Muscle layer of duodenum (tissue), 2 donors: Measurements from ENCODE around the gene RSRC2.
A peak's percentile ranks its signal among the peaks of the same experiment; 100 is the strongest.

Source experiments
- H3K27ac ChIP-seq: one replicate; pipeline ENCODE4 v1.7.0; 2013; ENCODE audit warnings: mild to moderate bottlenecking, low read length
- H3K27me3 ChIP-seq: one replicate; pipeline ENCODE4 v1.7.0; 2013; ENCODE audit warnings: low read depth, mild to moderate bottlenecking, control low read depth, low read length
- H3K36me3 ChIP-seq, 2 donors: one replicate each; pipeline ENCODE4 v1.7.0; 2013; ENCODE audit warnings: low read length in 2 of 2, control low read depth in 1 of 2, mild to moderate bottlenecking in 1 of 2; ENCODE audit not compliant: insufficient read depth in 2 of 2, control insufficient read depth in 1 of 2
- H3K4me1 ChIP-seq, 2 donors: one replicate each; pipeline ENCODE4 v1.7.0; 2013; ENCODE audit warnings: low read length in 2 of 2, mild to moderate bottlenecking in 2 of 2, control low read depth in 1 of 2, moderate library complexity in 1 of 2; ENCODE audit not compliant: insufficient read depth in 2 of 2, control insufficient read depth in 1 of 2
- H3K4me3 ChIP-seq, 2 donors: one replicate each; pipeline ENCODE4 v1.7.0; 2013; ENCODE audit warnings: low read length in 2 of 2, low read depth in 1 of 2, mild to moderate bottlenecking in 1 of 2
- H3K9me3 ChIP-seq, 2 donors: one replicate each; pipeline ENCODE4 v1.7.0; 2013; ENCODE audit warnings: low read length in 2 of 2, control low read depth in 1 of 2, mild to moderate bottlenecking in 1 of 2; ENCODE audit not compliant: control insufficient read depth in 1 of 2
- donor health status: healthy.

Gene RSRC2

DNA sequence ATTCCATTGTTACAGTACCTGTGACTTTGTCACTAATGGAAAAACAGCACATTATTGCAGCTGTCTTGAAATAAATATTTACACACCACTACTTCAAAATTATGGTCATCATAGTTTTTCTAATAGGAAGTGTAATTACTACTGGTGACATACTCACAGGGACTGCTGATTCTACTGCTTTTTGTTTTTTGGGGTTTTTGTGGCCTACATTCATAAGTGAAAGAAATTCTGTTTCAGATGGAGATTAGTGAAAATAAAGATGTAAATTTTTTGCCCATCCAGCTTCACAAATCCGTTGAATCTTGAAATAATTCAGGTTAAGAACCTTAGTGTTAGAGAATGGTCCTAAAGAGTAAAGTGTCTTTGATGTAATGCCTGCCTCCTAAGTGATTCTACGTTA is 17.8 kb upstream of the RSRC2 start:
- Histone ChIP-seq H3K9me3 (no peaks in the 10 kb centered on the region), H3K27me3 (no peaks in the 10 kb centered on the region), H3K36me3 (peaks cover 0 to under 1% of the 10 kb centered on the region in 2 donors), H3K4me3 (no peak overlapping the region), H3K27ac (no peak overlapping the region), H3K4me1 (no peaks in the 10 kb centered on the region)

DNA sequence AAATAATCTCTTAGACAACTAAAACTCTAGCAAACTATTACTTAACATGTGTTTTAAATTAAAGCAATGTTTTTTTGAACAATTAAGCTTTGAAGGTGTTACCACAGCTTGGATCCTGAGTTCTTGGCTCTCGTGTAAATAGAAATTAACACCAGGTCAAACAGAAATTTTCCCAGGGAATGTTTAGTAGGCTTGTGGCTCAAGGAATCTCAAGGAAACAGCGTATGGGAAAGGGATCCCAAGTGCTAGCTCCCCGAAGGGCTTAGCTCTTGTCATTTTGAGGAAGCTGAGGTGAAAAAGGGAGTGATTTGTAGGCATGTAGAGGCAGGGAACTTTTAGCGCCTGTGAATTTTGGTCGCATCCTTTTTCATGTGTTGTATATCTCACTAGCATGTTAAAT is 11.8 kb upstream of the RSRC2 start:
- Histone ChIP-seq H3K27ac (no peak overlapping the region), H3K9me3 (no peaks in the 10 kb centered on the region), H3K36me3 (peaks cover 0 to 6% of the 10 kb centered on the region in 2 donors), H3K4me1 (no peaks in the 10 kb centered on the region), H3K27me3 (no peaks in the 10 kb centered on the region), H3K4me3 (no peak overlapping the region)

DNA sequence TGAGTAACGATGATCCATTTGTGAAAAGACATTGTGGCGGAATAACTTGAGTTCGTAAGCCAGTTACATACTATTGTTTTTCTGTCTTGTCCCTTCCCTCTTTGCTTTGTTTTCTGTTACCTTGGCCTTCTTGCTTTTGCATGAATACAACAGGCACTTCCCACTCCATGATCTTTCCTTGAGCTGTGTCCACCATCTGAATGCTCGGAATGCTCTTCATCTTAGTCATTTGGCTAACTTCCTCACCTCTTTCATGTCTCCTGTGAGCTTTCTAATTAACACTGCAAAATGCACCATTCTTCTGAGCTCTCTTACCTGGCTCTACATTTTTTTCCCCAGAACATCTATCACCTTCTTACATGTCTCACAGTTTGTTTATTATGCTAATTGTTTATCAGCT is 10.3 kb upstream of the RSRC2 start:
- no peaks in the 10 kb centered on the region for H3K9me3 ChIP-seq
- no peaks in the 10 kb centered on the region for H3K4me1 ChIP-seq
- no peak overlapping the region for H3K4me3 ChIP-seq
- peaks cover 0 to 6% of the 10 kb centered on the region in 2 donors for H3K36me3 ChIP-seq
- H3K27me3 ChIP-seq = no peaks in the 10 kb centered on the region
- no peak overlapping the region for H3K27ac ChIP-seq

DNA sequence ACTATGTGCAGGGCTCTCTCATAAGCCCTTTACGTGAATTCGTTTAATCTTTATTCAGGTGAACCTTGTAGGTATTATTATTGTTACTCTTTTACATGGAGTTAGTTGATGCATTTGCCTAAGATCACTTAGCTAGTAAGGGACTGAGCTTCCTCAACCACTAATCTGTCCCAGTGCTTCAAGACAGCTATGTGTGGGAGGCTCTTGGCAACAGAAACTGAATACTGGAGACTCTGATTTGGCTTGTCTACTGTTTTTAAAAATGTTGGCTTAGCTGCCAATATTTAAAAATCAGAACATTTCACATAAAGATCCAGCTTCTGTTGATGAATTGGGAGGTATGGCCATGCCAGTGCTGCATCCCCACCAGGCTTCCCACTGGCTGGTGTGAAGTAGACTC is 7.1 kb upstream of the RSRC2 start:
- Histone ChIP-seq H3K4me1 (no peaks in the 10 kb centered on the region), H3K27me3 (no peaks in the 10 kb centered on the region), H3K27ac (no peak overlapping the region), H3K4me3 (no peak overlapping the region), H3K36me3 (peaks cover 0 to 9% of the 10 kb centered on the region in 2 donors), H3K9me3 (no peaks in the 10 kb centered on the region)

DNA sequence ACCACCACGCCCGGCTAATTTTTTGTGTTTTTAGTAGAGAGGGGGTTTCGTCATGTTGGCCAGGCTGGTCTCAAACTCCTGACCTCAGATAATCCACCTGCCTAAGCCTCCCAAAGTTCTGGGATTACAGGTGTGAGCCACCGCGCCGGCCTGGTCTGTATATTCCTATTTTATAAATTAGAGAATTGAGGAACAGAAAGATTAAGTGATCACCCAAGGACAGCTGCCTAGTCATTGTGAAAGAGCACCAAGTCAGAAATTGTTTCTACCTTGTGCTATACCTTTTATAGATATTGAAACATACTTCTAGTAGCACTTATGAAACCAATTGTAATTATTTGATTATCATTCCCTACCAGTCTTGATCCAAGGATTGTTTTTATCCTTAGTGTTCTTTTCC is 2.3 kb upstream of the RSRC2 start:
- peaks cover 8 to 20% of the 10 kb centered on the region in 2 donors for H3K4me1 ChIP-seq
- H3K9me3 ChIP-seq = no peaks in the 10 kb centered on the region
- peaks cover 4 to 12% of the 10 kb centered on the region in 2 donors for H3K36me3 ChIP-seq
- H3K4me3 ChIP-seq = no peak overlapping the region
- no peak overlapping the region for H3K27ac ChIP-seq
- no peaks in the 10 kb centered on the region for H3K27me3 ChIP-seq

DNA sequence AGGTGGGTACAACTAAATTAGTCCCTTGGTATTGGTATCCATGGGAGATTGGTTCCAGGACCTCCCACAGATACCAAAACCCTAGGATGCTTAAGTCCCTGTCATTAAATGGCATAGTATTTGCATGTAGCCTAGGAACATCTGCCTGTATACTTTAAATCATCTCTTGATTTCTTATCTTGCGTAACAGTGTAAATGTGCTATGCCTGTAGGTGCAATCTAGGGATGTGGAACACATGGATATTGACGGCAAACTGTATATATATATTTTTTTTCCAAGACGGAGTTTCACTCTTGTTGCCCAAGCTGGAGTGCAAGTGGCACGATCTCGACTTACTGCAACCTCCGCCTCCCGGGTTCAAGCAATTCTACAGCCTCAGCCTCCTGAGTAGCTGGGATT is 1.8 kb upstream of the RSRC2 start:
- Histone ChIP-seq H3K36me3 (peaks cover 4 to 12% of the 10 kb centered on the region in 2 donors), H3K9me3 (no peaks in the 10 kb centered on the region), H3K27ac (no peak overlapping the region), H3K27me3 (no peaks in the 10 kb centered on the region), H3K4me3 (no peak overlapping the region), H3K4me1 (peaks cover 8 to 25% of the 10 kb centered on the region in 2 donors)

DNA sequence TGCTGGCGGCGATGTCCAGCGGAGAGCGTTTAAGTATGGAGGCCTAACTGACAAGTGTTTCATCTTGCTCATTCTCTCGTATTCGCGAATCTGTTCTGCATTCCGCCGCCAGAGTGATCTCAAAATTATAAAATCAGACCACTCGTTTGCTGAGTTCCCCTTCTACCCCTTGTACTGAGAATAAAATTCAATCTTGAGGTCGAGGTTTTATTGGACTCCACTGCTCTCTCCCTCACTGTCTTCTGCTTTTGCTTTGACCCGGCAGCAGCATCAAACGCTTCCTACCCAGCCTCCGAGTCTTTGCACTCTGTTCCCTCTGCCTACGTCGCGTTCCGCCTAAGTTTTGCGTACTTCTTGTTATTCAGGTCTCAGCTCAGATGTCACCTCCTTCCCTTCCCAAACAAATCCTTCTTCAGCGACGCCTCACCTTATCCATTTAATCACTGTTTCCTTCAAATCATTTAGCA is 775 bp upstream of the RSRC2 start:
- H3K36me3 ChIP-seq = peaks cover 4 to 12% of the 10 kb centered on the region in 2 donors
- no peaks in the 10 kb centered on the region for H3K9me3 ChIP-seq
- H3K27ac ChIP-seq = peak overlapping the region; percentile 17
- H3K4me1 ChIP-seq = peaks cover 8 to 35% of the 10 kb centered on the region in 2 donors
- no peaks in the 10 kb centered on the region for H3K27me3 ChIP-seq
- H3K4me3 ChIP-seq = peak overlapping the region; percentile 87 to 91

DNA sequence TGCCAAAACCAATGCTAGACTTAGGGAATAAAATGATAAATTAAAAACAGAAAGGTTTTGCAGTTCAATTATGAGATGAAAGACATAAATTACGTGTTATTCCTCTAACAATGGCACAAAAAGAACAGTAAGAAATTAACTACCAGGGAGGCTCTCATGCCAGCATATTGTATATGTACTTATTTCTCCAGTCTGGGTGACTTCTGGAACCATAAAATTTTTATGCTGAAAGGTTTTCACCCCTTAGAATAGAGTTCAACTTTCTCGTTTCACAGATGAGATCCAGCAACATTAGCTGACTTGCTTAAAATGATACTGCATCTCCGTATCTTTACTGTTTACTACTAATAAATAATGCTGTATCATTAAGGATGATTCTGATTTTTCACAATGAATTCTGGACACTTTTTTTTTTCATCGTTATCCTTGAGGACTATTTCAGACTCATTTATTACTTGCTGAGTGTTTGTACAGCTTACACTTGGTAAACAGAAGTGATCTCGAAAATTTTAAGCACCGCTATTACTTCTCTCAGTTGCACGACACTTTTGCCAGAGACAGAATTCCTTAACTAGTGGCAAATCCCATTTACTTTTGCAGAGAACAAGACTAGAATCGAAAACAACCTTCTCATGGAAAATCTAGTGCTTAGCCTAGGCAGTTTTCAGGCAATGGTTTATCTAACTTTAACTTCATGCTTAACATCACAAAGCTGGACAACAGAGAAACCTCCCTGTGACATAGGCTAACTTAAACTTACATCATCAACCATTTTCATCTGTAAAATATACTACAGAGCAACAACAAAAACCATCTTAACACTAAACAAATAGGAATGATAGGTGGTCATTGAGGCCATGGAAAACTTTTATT is 2.7 kb downstream of the RSRC2 start:
- peaks cover 8 to 47% of the 10 kb centered on the region in 2 donors for H3K4me1 ChIP-seq
- peak overlapping the region; percentile 28 for H3K27ac ChIP-seq
- peaks cover 36 to 37% of the 10 kb centered on the region in 2 donors for H3K36me3 ChIP-seq
- no peaks in the 10 kb centered on the region for H3K9me3 ChIP-seq
- H3K4me3 ChIP-seq = peak overlapping the region; percentile 56 to 87
- H3K27me3 ChIP-seq = no peaks in the 10 kb centered on the region

DNA sequence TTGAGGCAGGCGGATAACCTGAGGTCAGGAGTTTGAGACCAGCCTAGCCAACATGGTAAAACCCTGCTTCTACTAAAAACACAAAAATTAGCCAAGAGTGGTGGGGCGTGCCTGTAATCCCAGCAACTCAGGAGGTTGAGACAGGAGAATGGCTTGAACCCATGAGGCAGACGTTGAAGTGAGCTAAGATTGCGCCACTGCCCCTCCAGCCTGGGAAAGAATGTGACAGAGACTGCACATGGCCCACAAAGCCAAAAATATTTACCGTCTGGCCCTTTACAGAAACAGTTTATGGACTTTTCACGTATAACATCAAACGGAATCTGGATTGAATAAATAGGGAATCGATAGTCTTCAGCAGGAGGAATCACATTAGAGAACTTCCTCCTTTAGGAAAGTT is 3.5 kb downstream of the RSRC2 start:
- Histone ChIP-seq H3K9me3 (no peaks in the 10 kb centered on the region), H3K4me1 (peaks cover 8 to 45% of the 10 kb centered on the region in 2 donors), H3K4me3 (peak overlapping the region; percentile 56 to 87), H3K27ac (no peak overlapping the region), H3K27me3 (no peaks in the 10 kb centered on the region), H3K36me3 (peaks cover 43 to 45% of the 10 kb centered on the region in 2 donors)

DNA sequence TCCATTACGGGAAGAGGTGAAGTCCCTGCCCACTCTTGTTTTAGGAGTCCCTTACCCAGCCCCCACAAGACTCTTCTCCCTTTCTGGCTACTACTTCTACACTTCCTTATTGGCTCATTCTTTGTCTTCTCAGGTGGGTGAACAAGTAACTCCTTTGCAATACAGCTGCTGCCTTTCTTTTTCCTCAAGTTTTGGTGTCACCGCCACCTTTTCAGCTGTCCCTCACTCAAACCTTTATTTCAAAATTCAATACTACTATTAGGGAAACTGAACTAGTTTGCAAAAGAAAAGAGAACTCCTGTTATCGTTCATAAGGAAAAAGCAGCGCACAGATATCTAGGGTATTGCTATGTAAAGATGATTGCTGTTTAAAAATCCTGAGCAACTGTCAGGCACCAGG is 6.1 kb downstream of the RSRC2 start:
- no peaks in the 10 kb centered on the region for H3K27me3 ChIP-seq
- no peak overlapping the region for H3K4me3 ChIP-seq
- H3K27ac ChIP-seq = no peak overlapping the region
- peaks cover 61 to 68% of the 10 kb centered on the region in 2 donors for H3K36me3 ChIP-seq
- H3K4me1 ChIP-seq = peaks cover 0 to 35% of the 10 kb centered on the region in 2 donors
- H3K9me3 ChIP-seq = no peaks in the 10 kb centered on the region

DNA sequence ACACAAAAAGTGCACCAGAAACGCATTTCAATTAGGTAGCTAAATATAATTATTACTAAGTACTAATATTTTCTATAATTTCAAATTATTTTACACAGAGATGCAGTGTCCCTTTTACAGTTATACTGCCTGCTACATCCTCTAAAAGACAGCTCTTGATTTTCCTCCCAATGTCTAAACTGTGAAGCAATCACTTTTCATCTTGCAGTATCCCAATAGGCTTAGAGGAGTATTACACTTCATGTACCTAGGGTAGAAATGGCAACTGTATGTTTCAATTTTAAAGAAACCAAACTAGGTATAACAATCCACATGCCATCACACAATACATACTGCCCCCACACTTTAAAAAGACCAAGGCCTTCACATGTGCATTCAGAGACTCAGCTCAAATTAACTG is 7.3 kb downstream of the RSRC2 start:
- H3K9me3 ChIP-seq = no peaks in the 10 kb centered on the region
- H3K4me3 ChIP-seq = no peak overlapping the region
- no peaks in the 10 kb centered on the region for H3K27me3 ChIP-seq
- no peak overlapping the region for H3K27ac ChIP-seq
- peaks cover 0 to 30% of the 10 kb centered on the region in 2 donors for H3K4me1 ChIP-seq
- peaks cover 73 to 77% of the 10 kb centered on the region in 2 donors for H3K36me3 ChIP-seq
